HG03378 (cell line): ENCODE results near the gene ATF7IP2.
"Not testable (repeated sequence)": the region's sequence is repeated elsewhere in the genome, so short reads cannot be mapped to it uniquely, and the experiment has no call there.

Source experiments
- ATAC-seq: cut with Tn5 transposase; IDR thresholded peaks from one replicate; pipeline ENCODE4 v1.9.1; 2021; ENCODE audit warnings: mild to moderate bottlenecking, moderate library complexity; ENCODE audit not compliant: unreplicated experiment

Gene ATF7IP2

GRCh38 chr16:10371592-10371991 lies 14.3 kb upstream of the ATF7IP2 start:
- no peak for ATAC-seq

- ATAC-seq: no peak
Observed at GRCh38 chr16:10373556-10373955, 12.3 kb upstream of the ATF7IP2 start.

GRCh38 chr16:10376229-10376628 lies 9.6 kb upstream of the ATF7IP2 start:
- no peak for ATAC-seq

GRCh38 chr16:10383626-10384025 lies 2.2 kb upstream of the ATF7IP2 start:
- no peak for ATAC-seq

GRCh38 chr16:10386517-10387100 lies 748 bp downstream of the ATF7IP2 start:
- no peak for ATAC-seq

GRCh38 chr16:10387188-10387617 lies 1.3 kb downstream of the ATF7IP2 start:
- no peak for ATAC-seq

GRCh38 chr16:10388988-10389387 lies 3.1 kb downstream of the ATF7IP2 start:
- ATAC-seq: no peak

GRCh38 chr16:10390330-10390729 lies 4.5 kb downstream of the ATF7IP2 start:
- no peak for ATAC-seq

- no peak for ATAC-seq
Observed at GRCh38 chr16:10390867-10391266, 5.0 kb downstream of the ATF7IP2 start.

GRCh38 chr16:10391339-10391738 lies 5.5 kb downstream of the ATF7IP2 start:
- ATAC-seq: no peak

GRCh38 chr16:10402975-10403374 lies 17.1 kb downstream of the ATF7IP2 start:
- no peak for ATAC-seq

GRCh38 chr16:10405386-10405939 lies 19.6 kb downstream of the ATF7IP2 start:
- no peak for ATAC-seq

GRCh38 chr16:10408824-10409381 lies 23.0 kb downstream of the ATF7IP2 start:
- no peak for ATAC-seq

GRCh38 chr16:10409713-10410112 lies 23.9 kb downstream of the ATF7IP2 start:
- ATAC-seq: not testable (repeated sequence)

GRCh38 chr16:10410469-10410868 lies 24.6 kb downstream of the ATF7IP2 start:
- ATAC-seq: no peak

- no peak for ATAC-seq
Observed at GRCh38 chr16:10412935-10413601, 27.2 kb downstream of the ATF7IP2 start.

GRCh38 chr16:10418204-10418603 lies 32.3 kb downstream of the ATF7IP2 start:
- not testable (repeated sequence) for ATAC-seq

- ATAC-seq: no peak
Observed at GRCh38 chr16:10419701-10420100, 33.8 kb downstream of the ATF7IP2 start.

- ATAC-seq: no peak
Observed at GRCh38 chr16:10421596-10421995, 35.7 kb downstream of the ATF7IP2 start.

- ATAC-seq: no peak
Observed at GRCh38 chr16:10428433-10429168, 42.7 kb downstream of the ATF7IP2 start.

GRCh38 chr16:10429299-10429969 lies 43.6 kb downstream of the ATF7IP2 start:
- not testable (repeated sequence) for ATAC-seq
